H9 (cell line): Measurements from ENCODE around the gene OR1S2. TPM values are rescaled to one million over a fixed set of nuclear protein-coding genes. Genes with fewer than 3 reads are reported as not detected.

Source experiments
- DNase-seq: peaks from one replicate; pipeline ENCODE4 v3.0.0-alpha.2; 2017
- H2AFZ ChIP-seq: one replicate; pipeline ENCODE4 v1.6.1; 2013; ENCODE audit warnings: mild to moderate bottlenecking, low read length, control low read depth, moderate library complexity
- H2AK5ac ChIP-seq: 2 replicates; pipeline ENCODE4 v1.6.1; 2013; ENCODE audit warnings: low read length, control low read depth, mixed read lengths; ENCODE audit not compliant: insufficient read length
- H2BK120ac ChIP-seq: one replicate; pipeline ENCODE4 v1.6.1; 2013; ENCODE audit warnings: low read depth, mild to moderate bottlenecking, low read length, control low read depth, inconsistent platforms; ENCODE audit not compliant: poor library complexity, severe bottlenecking
- H2BK12ac ChIP-seq: 2 replicates; pipeline ENCODE4 v1.6.1; 2013; ENCODE audit warnings: low read length, control low read depth, mixed read lengths, low read depth; ENCODE audit not compliant: insufficient read length
- H2BK15ac ChIP-seq: 2 replicates; pipeline ENCODE4 v1.6.1; 2013; ENCODE audit warnings: low read depth, low read length, control low read depth
- H2BK20ac ChIP-seq: one replicate; pipeline ENCODE4 v1.6.1; 2013; ENCODE audit warnings: low read depth, mild to moderate bottlenecking, low read length, control low read depth, inconsistent platforms; ENCODE audit not compliant: poor library complexity, severe bottlenecking
- H2BK5ac ChIP-seq: 2 replicates; pipeline ENCODE4 v1.6.1; 2013; ENCODE audit warnings: low read length, control low read depth, mixed read lengths; ENCODE audit not compliant: insufficient read length
- H3K14ac ChIP-seq: 2 replicates; pipeline ENCODE4 v1.6.1; 2013; ENCODE audit warnings: low read length, control low read depth; ENCODE audit not compliant: insufficient read depth
- H3K18ac ChIP-seq: 2 replicates; pipeline ENCODE4 v1.6.1; 2013; ENCODE audit warnings: low read depth, mild to moderate bottlenecking, mixed read lengths, low read length, control low read depth; ENCODE audit not compliant: insufficient read length
- H3K23ac ChIP-seq: 2 replicates; pipeline ENCODE4 v1.6.1; 2013; ENCODE audit warnings: low read length, control low read depth, mixed read lengths, low read depth; ENCODE audit not compliant: insufficient read length
- H3K23me2 ChIP-seq: 2 replicates; pipeline ENCODE4 v1.6.1; 2013; ENCODE audit warnings: low read depth, mild to moderate bottlenecking, mixed read lengths, low read length, control low read depth; ENCODE audit not compliant: insufficient read length, poor library complexity, severe bottlenecking
- H3K27ac ChIP-seq: 2 replicates; pipeline ENCODE4 v1.5.1; 2013; ENCODE audit warnings: low read length, control low read depth, mixed read lengths, low read depth; ENCODE audit not compliant: insufficient read length
- H3K27me3 ChIP-seq: 2 replicates; pipeline ENCODE4 v1.6.1; 2013; ENCODE audit warnings: low read length, control low read depth, inconsistent platforms; ENCODE audit not compliant: insufficient read depth
- H3K4ac ChIP-seq: 2 replicates; pipeline ENCODE4 v1.6.1; 2013; ENCODE audit warnings: low read depth, mild to moderate bottlenecking, control low read depth, inconsistent platforms, low read length, moderate library complexity
- H3K4me1 ChIP-seq: 2 replicates; pipeline ENCODE4 v1.6.1; 2013; ENCODE audit warnings: low read length, control low read depth, inconsistent platforms; ENCODE audit not compliant: insufficient read depth
- H3K4me2 ChIP-seq: 2 replicates; pipeline ENCODE4 v1.6.1; 2013; ENCODE audit warnings: low read length, control low read depth, mixed read lengths; ENCODE audit not compliant: insufficient read length, insufficient read depth
- H3K56ac ChIP-seq: 2 replicates; pipeline ENCODE4 v1.6.1; 2013; ENCODE audit warnings: low read depth, mild to moderate bottlenecking, mixed read lengths, low read length, control low read depth; ENCODE audit not compliant: insufficient read length
- H3K79me1 ChIP-seq: 2 replicates; pipeline ENCODE4 v1.6.1; 2013; ENCODE audit warnings: low read depth, mild to moderate bottlenecking, moderate library complexity, low read length, control low read depth, inconsistent platforms; ENCODE audit not compliant: insufficient read depth, poor library complexity, severe bottlenecking
- H3K79me2 ChIP-seq: 2 replicates; pipeline ENCODE4 v1.6.1; 2013; ENCODE audit warnings: low read length, control low read depth, inconsistent platforms; ENCODE audit not compliant: insufficient read depth
- H3K9ac ChIP-seq: 2 replicates; pipeline ENCODE4 v1.6.1; 2013; ENCODE audit warnings: low read length, control low read depth, mixed read lengths; ENCODE audit not compliant: insufficient read length; ENCODE audit errors: extremely low read depth
- H3K9me3 ChIP-seq: one replicate; pipeline ENCODE4 v1.6.1; 2013; ENCODE audit warnings: low read depth, low read length, inconsistent platforms; ENCODE audit not compliant: control insufficient read depth
- H3T11ph ChIP-seq: one replicate; pipeline ENCODE4 v1.6.1; 2013; ENCODE audit warnings: mild to moderate bottlenecking, low read length, control low read depth, inconsistent platforms
- H4K20me1 ChIP-seq: one replicate; pipeline ENCODE4 v1.6.1; 2013; ENCODE audit not compliant: control insufficient read depth, insufficient read length, insufficient read depth
- H4K5ac ChIP-seq: 2 replicates; pipeline ENCODE4 v1.6.1; 2013; ENCODE audit warnings: low read depth, mild to moderate bottlenecking, mixed read lengths, low read length, control low read depth; ENCODE audit not compliant: insufficient read length
- H4K8ac ChIP-seq: replicated peaks from 2 replicates; pipeline ENCODE4 v1.6.1; 2013; ENCODE audit warnings: low read length, control low read depth, mixed read lengths, low read depth; ENCODE audit not compliant: insufficient read length
- H4K91ac ChIP-seq: 2 replicates; pipeline ENCODE4 v1.6.1; 2013; ENCODE audit warnings: low read depth, mild to moderate bottlenecking, moderate library complexity, mixed read lengths, low read length, control low read depth; ENCODE audit not compliant: insufficient read length
- H3K27ac Mint-ChIP-seq, 3 experiments: 2 replicates in 2 of 3; 3 replicates in 1 of 3; pipeline ENCODE4 v1.8.0; 2020 to 2021; ENCODE audit warnings: mixed read lengths in 3 of 3, mild to moderate bottlenecking in 1 of 3, moderate library complexity in 1 of 3
- H3K27me3 Mint-ChIP-seq: 2 replicates; pipeline ENCODE4 v1.8.0; 2021; ENCODE audit warnings: low read depth, mild to moderate bottlenecking, moderate library complexity, mixed read lengths
- H3K36me3 Mint-ChIP-seq, 3 experiments: 2 replicates in 2 of 3; 3 replicates in 1 of 3; pipeline ENCODE4 v1.8.0; 2020 to 2021; ENCODE audit warnings: low read depth in 3 of 3, mixed read lengths in 3 of 3; ENCODE audit not compliant: insufficient read depth in 1 of 3
- H3K4me1 Mint-ChIP-seq, 2 experiments: 2 replicates each; pipeline ENCODE4 v1.8.0; 2020; ENCODE audit warnings: mixed read lengths in 2 of 2
- H3K4me3 Mint-ChIP-seq, 2 experiments: 2 replicates in 1 of 2; 3 replicates in 1 of 2; pipeline ENCODE4 v1.8.0; 2020 to 2021; ENCODE audit warnings: mild to moderate bottlenecking in 2 of 2, mixed read lengths in 2 of 2, moderate library complexity in 1 of 2
- H3K9me3 Mint-ChIP-seq, 2 experiments: 2 replicates in 1 of 2; 3 replicates in 1 of 2; pipeline ENCODE4 v1.8.0; 2020; ENCODE audit warnings: mild to moderate bottlenecking in 2 of 2, mixed read lengths in 2 of 2, moderate library complexity in 1 of 2
- CTCF ChIP-seq: fragments of 200-600 bp; sonication (generic); conservative IDR thresholded peaks from 3 replicates; pipeline ENCODE4 v1.8.0; 2021; ENCODE audit warnings: antibody characterized with exemption, mild to moderate bottlenecking
- WGBS: extraction: QIAGEN DNeasy Blood & Tissue Kit; methylation state at CpG from one replicate; pipeline ENCODE4 v1.1.7; 2013; ENCODE audit warnings: missing lambda C conversion rate, low lambda C conversion rate, mixed read lengths; ENCODE audit not compliant: insufficient read length; ENCODE audit errors: extremely low coverage; 5-methylcytosine and 5-hydroxymethylcytosine counted together
- total RNA-seq: library from RNA; stranded (reverse); gene quantifications from 2 replicates; pipeline ENCODE4 v1.2.1, GENCODE V29; 2021

Gene OR1S2
- total RNA-seq, 1 experiment from 2014 or later, result not detected

- Histone ChIP-seq H2BK20ac (no peak overlapping the region), H2AK5ac (no peak overlapping the region), H3K27me3 (no peaks in the 10 kb centered on the region), H4K91ac (no peak overlapping the region), H3K14ac (no peak overlapping the region), H4K8ac (no peak overlapping the region), H3K27ac (no peak overlapping the region), H3K79me2 (no peaks in the 10 kb centered on the region), H3K23me2 (no peaks in the 10 kb centered on the region), H2BK15ac (no peak overlapping the region), H3K4me2 (no peak overlapping the region), H3K9ac (no peak overlapping the region), H4K5ac (no peak overlapping the region), H3K4ac (no peak overlapping the region), H3K9me3 (no peaks in the 10 kb centered on the region), H4K20me1 (no peaks in the 10 kb centered on the region), H2BK120ac (no peak overlapping the region), H2BK12ac (no peak overlapping the region), H3T11ph (no peak overlapping the region), H2BK5ac (no peak overlapping the region), H3K56ac (no peak overlapping the region), H3K79me1 (no peaks in the 10 kb centered on the region), H3K23ac (no peak overlapping the region), H3K4me1 (no peaks in the 10 kb centered on the region), H2AFZ (no peak overlapping the region), H3K18ac (no peak overlapping the region)
- peaks cover 6 to 7% of the 10 kb centered on the region in 2 experiments for H3K4me1 Mint-ChIP-seq
- no peak for DNase-seq
- no CpG with 5 or more reads among the region's 4 CpGs for WGBS
- no peaks in the 10 kb centered on the region for H3K36me3 Mint-ChIP-seq
- H3K4me3 Mint-ChIP-seq, result no peak overlapping the region
- no peak for TF ChIP-seq CTCF
- H3K27ac Mint-ChIP-seq, result no peak overlapping the region; a peak in 1 of 7 replicates
- no peaks in the 10 kb centered on the region; the same call in 1 of the 2 replicates for H3K27me3 Mint-ChIP-seq
- peaks cover 0 to 2% of the 10 kb centered on the region in 2 experiments; a peak in 2 of 5 replicates for H3K9me3 Mint-ChIP-seq
These were observed 39.6 kb downstream of the OR1S2 start for GRCh38 chr11:58164389-58164788.

Other genes starting within 250 kb of the OR1S2 start
- not detected in 2 replicates for gene OR9Q1, start 180.3 kb downstream of the OR1S2 start, total RNA-seq
- not detected in 2 replicates for gene OR6Q1, start 173.2 kb downstream of the OR1S2 start, total RNA-seq
- not detected in 2 replicates for gene OR9I1, start 78.6 kb downstream of the OR1S2 start, total RNA-seq
- not detected in 2 replicates for gene OR9Q2, start 15.1 kb downstream of the OR1S2 start, total RNA-seq
- not detected in 2 replicates for gene OR1S1, start 8.6 kb upstream of the OR1S2 start, total RNA-seq
- not detected in 2 replicates for gene OR10Q1, start 24.8 kb upstream of the OR1S2 start, total RNA-seq
- not detected in 2 replicates for gene OR10W1, start 64.1 kb upstream of the OR1S2 start, total RNA-seq
- not detected in 2 replicates for gene OR5B17, start 154.9 kb upstream of the OR1S2 start, total RNA-seq
- gene OR5B3, start 202.7 kb upstream of the OR1S2 start, total RNA-seq, result not detected in 2 replicates
- not detected in 2 replicates for gene OR5B2, start 224.0 kb upstream of the OR1S2 start, total RNA-seq
- gene OR5B12, start 238.1 kb upstream of the OR1S2 start, total RNA-seq, result not detected in 2 replicates